ENCODE measurements around the gene WNT3A. TPM values are rescaled to one million over a fixed set of nuclear protein-coding genes. Genes with fewer than 3 reads are reported as not detected.

WNT3A gene
- total RNA-seq, 1 donor from 2014 or later, result not detected

- Histone ChIP-seq H3K4me1 (peaks cover 18% of the 10 kb centered on the region), H3K4me3 (peak overlapping the region; percentile 15 to 33), H3K27ac (no peak overlapping the region), H3K27me3 (peaks cover 9% of the 10 kb centered on the region), H3K9me3 (no peaks in the 10 kb centered on the region), H3K36me3 (no peaks in the 10 kb centered on the region)
- no peak for DNase-seq (ENCODE audit: extremely low spot score in 2 of 2)
- TF ChIP-seq CTCF (IDR thresholded peaks at IDR 0.05) (no peak), POLR2AphosphoS5 (IDR thresholded peaks at IDR 0.05; ENCODE audit: insufficient read depth in 1 of 2, low read depth in 1 of 2) (peak in 1 of 2 donors; percentile 17)
- intact Hi-C loops (cut with DNase I), result no loop called here
Observed at GRCh38 chr1:228058949-228059633, 52.3 kb downstream of the WNT3A start.

GRCh38 chr1:228059634-228060457, 53.0 kb downstream of the WNT3A start:
- TF ChIP-seq POLR2A (IDR thresholded peaks at IDR 0.05), result no peak
- no peak for TF ChIP-seq CTCF (IDR thresholded peaks at IDR 0.05)
- no peak for TF ChIP-seq POLR2AphosphoS5 (IDR thresholded peaks at IDR 0.05; ENCODE audit: insufficient read depth in 1 of 2, low read depth in 1 of 2)
- Histone ChIP-seq H3K4me3 (peak overlapping the region; percentile 19 to 33), H3K27me3 (peaks cover 13% of the 10 kb centered on the region), H3K4me1 (peaks cover 18% of the 10 kb centered on the region), H3K9me3 (no peaks in the 10 kb centered on the region), H3K36me3 (no peaks in the 10 kb centered on the region), H3K27ac (no peak overlapping the region)
- no peak for DNase-seq (ENCODE audit: extremely low spot score in 2 of 2)
- intact Hi-C loops (cut with DNase I), result no loop called here

GRCh38 chr1:228060458-228061190, 53.8 kb downstream of the WNT3A start:
- H3K36me3 ChIP-seq, result no peaks in the 10 kb centered on the region

GRCh38 chr1:228061411-228062084, 54.8 kb downstream of the WNT3A start:
- intact Hi-C loops (cut with DNase I), result no loop called here
- peaks cover 13% of the 10 kb centered on the region for H3K27me3 ChIP-seq
- H3K4me1 ChIP-seq, result peaks cover 18% of the 10 kb centered on the region
- no peaks in the 10 kb centered on the region for H3K9me3 ChIP-seq
- no peak for DNase-seq (ENCODE audit: extremely low spot score in 2 of 2)
- TF ChIP-seq POLR2AphosphoS5 (IDR thresholded peaks at IDR 0.05; ENCODE audit: insufficient read depth in 1 of 2, low read depth in 1 of 2) (no peak), POLR2A (IDR thresholded peaks at IDR 0.05) (no peak), CTCF (IDR thresholded peaks at IDR 0.05) (no peak)
- no peak overlapping the region for H3K4me3 ChIP-seq
- H3K36me3 ChIP-seq, result no peaks in the 10 kb centered on the region
- H3K27ac ChIP-seq, result no peak overlapping the region

More at GRCh38 chr1:228060458-228061190, 53.8 kb downstream of the WNT3A start:
- intact Hi-C loops (cut with DNase I), result no loop called here
- TF ChIP-seq POLR2A (IDR thresholded peaks at IDR 0.05) (no peak), CTCF (IDR thresholded peaks at IDR 0.05) (no peak), POLR2AphosphoS5 (IDR thresholded peaks at IDR 0.05; ENCODE audit: insufficient read depth in 1 of 2, low read depth in 1 of 2) (no peak)
- H3K27ac ChIP-seq, result no peak overlapping the region
- no peak for DNase-seq (ENCODE audit: extremely low spot score in 2 of 2)
- H3K27me3 ChIP-seq, result peaks cover 13% of the 10 kb centered on the region
- H3K4me1 ChIP-seq, result peaks cover 18% of the 10 kb centered on the region
- H3K9me3 ChIP-seq, result no peaks in the 10 kb centered on the region
- peak overlapping the region; percentile 19 to 33 for H3K4me3 ChIP-seq

All from vagina (tissue), 2 donors.